GM12878 (cell line): Measurements from ENCODE around the gene NUP93. TPM values are rescaled to one million over a fixed set of nuclear protein-coding genes. Genes with fewer than 3 reads are reported as not detected.

Source experiments
- CBFB ChIP-seq: IDR thresholded peaks from 2 replicates; pipeline ENCODE4 v1.6.1; 2016; ENCODE audit warnings: antibody characterized with exemption, low read depth
- CREB1 ChIP-seq: IDR thresholded peaks from 2 replicates; pipeline ENCODE4 v1.6.1; 2012; ENCODE audit warnings: low read depth, mild to moderate bottlenecking, inconsistent platforms
- DPF2 ChIP-seq: fragments of 450-650 bp; IDR thresholded peaks from 2 replicates; pipeline ENCODE4 v1.6.1; 2017; ENCODE audit warnings: mild to moderate bottlenecking
- EZH2 ChIP-seq: IDR thresholded peaks from 2 replicates; pipeline ENCODE4 v1.6.1; 2012; ENCODE audit warnings: low read depth, mild to moderate bottlenecking, control low read depth, inconsistent platforms, low read length, borderline replicate concordance; ENCODE audit not compliant: control insufficient read depth
- HSF1 ChIP-seq: fragments of 150-350 bp; IDR thresholded peaks from 2 replicates; pipeline ENCODE4 v1.6.1; 2014; ENCODE audit warnings: mild to moderate bottlenecking, low read depth, low read length
- IRF3 ChIP-seq: fragments of 450-650 bp; IDR thresholded peaks from 2 replicates; pipeline ENCODE4 v1.6.1; 2014; ENCODE audit warnings: mild to moderate bottlenecking
- NFIC ChIP-seq: IDR thresholded peaks from 2 replicates; pipeline ENCODE4 v1.6.1; 2012; ENCODE audit warnings: low read depth, mild to moderate bottlenecking, inconsistent platforms, low read length, moderate library complexity
- NFYB ChIP-seq: IDR thresholded peaks from 2 replicates; pipeline ENCODE4 v1.6.1; 2011; ENCODE audit warnings: low read depth, mild to moderate bottlenecking, low read length, improper control_type of control experiment, moderate library complexity; ENCODE audit not compliant: insufficient read depth
- PKNOX1 ChIP-seq: fragments of 450-650 bp; IDR thresholded peaks from 2 replicates; pipeline ENCODE4 v1.6.1; 2016; ENCODE audit warnings: mild to moderate bottlenecking
- POLR2A ChIP-seq: IDR thresholded peaks from 2 replicates; pipeline ENCODE4 v1.6.1; 2011; ENCODE audit warnings: low read depth, mild to moderate bottlenecking, low read length
- PRDM15 ChIP-seq: fragments of 450-650 bp; formaldehyde crosslinking; IDR thresholded peaks from 2 replicates; pipeline ENCODE4 v1.4.0; 2020; ENCODE audit warnings: mild to moderate bottlenecking, moderate library complexity
- SP1 ChIP-seq: IDR thresholded peaks from one replicate; pipeline ENCODE4 v1.6.1; 2011; ENCODE audit warnings: low read depth, low read length
- TARDBP ChIP-seq: IDR thresholded peaks from 2 replicates; pipeline ENCODE4 v1.6.1; 2016; ENCODE audit warnings: borderline replicate concordance
- USF2 ChIP-seq: IDR thresholded peaks from 2 replicates; pipeline ENCODE4 v1.6.1; 2011; ENCODE audit warnings: low read depth, low read length, improper control_type of control experiment, borderline replicate concordance
- polyA plus RNA-seq, 11 experiments: library from polyadenylated mRNA; depleted of rRNA in 4 of 11; unstranded in 6 of 11; stranded (reverse) in 5 of 11; fragments of >200 nt; fragmentation: Nextera tagmentation in 4 of 11; fragmentation: Illumina TruSeq in 1 of 11; extraction: Ambion mirVana in 4 of 11; extraction: Trizol in 1 of 11; gene quantifications; 1 replicate in 1 of 11; 2 replicates in 10 of 11; pipeline versions ENCODE4 v1.2.1 to v1.2.3, GENCODE V29; 2011 to 2016; ENCODE audit warnings: inconsistent platforms in 2 of 11, missing spikeins in 2 of 11, low read depth in 1 of 11
- total RNA-seq, 4 experiments: library from RNA; depleted of rRNA in 3 of 4; stranded (reverse); fragments of >200 nt in 3 of 4; fragmentation: Illumina TruSeq in 1 of 4; extraction: Trizol in 1 of 4; gene quantifications; 2 replicates each; pipeline versions ENCODE4 v1.2.1 to v1.2.3, GENCODE V29; 2013 to 2021

NUP93 gene
- total and polyA plus RNA-seq, 10 of the 15 experiments (the other 5 are each of a cell fraction or from before 2014, with no cell fraction given) = 82.2 to 175 (median 101) TPM

GRCh38 chr16:56683424-56684172 lies 46.3 kb upstream of the NUP93 start (continued):
- no peak for TF ChIP-seq PRDM15 (CRISPR knock-in tag)
- TF ChIP-seq NFYB = no peak
- no peak for TF ChIP-seq PKNOX1
- TF ChIP-seq IRF3 = no peak
- no peak for TF ChIP-seq NFIC
- TF ChIP-seq USF2 = no peak
- TF ChIP-seq DPF2 = no peak
- TF ChIP-seq CREB1 = no peak
- TF ChIP-seq TARDBP = no peak
- TF ChIP-seq EZH2 = no peak
- TF ChIP-seq CBFB = no peak
- TF ChIP-seq HSF1 = no peak
- TF ChIP-seq POLR2A = no peak
- no peak for TF ChIP-seq SP1
